Rectal smooth muscle tissue (tissue), 1 donor: Measurements from ENCODE around the gene ACOT7.
A peak's percentile ranks its signal among the peaks of the same experiment; 100 is the strongest.
"Not testable (repeated sequence)": the region's sequence is repeated elsewhere in the genome, so short reads cannot be mapped to it uniquely, and the experiment has no call there.

ENCODE experiments used
- H3K27ac ChIP-seq: one replicate; pipeline ENCODE4 v1.7.0; 2013; ENCODE audit warnings: low read depth, low read length, inconsistent platforms
- H3K27me3 ChIP-seq: one replicate; pipeline ENCODE4 v1.7.0; 2013; ENCODE audit warnings: low read length; ENCODE audit not compliant: control insufficient read depth, insufficient read depth
- H3K36me3 ChIP-seq: one replicate; pipeline ENCODE4 v1.7.0; 2013; ENCODE audit warnings: low read length; ENCODE audit not compliant: control insufficient read depth, insufficient read depth
- H3K4me1 ChIP-seq: one replicate; pipeline ENCODE4 v1.7.0; 2013; ENCODE audit warnings: low read length; ENCODE audit not compliant: control insufficient read depth, insufficient read depth
- H3K4me3 ChIP-seq: one replicate; pipeline ENCODE4 v1.7.0; 2013; ENCODE audit warnings: low read length
- H3K9ac ChIP-seq: one replicate; pipeline ENCODE4 v1.7.0; 2013; ENCODE audit warnings: low read length

The ACOT7 gene

DNA sequence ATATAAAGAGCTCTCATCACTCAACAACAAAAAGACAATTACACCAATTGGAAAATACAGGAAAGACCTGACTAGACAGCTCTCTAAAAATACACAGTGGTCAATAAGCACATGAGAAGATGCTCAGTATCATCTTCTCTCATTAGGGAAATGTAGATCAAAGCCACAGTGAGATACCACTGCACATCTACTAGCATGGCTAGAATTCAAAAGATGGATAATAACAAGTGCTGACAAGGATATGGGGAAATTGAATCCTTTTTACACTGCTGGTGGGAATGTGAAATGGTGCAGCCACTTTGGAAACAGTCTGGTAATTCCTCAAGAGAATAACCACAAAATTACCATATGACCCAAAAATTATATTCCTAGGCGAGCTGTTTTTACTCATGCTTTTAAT, 9.4 kb downstream of the ACOT7 start:
- no peak overlapping the region for H3K4me3 ChIP-seq
- no peaks in the 10 kb centered on the region for H3K27me3 ChIP-seq
- peaks cover 10% of the 10 kb centered on the region for H3K4me1 ChIP-seq
- peak overlapping the region; percentile 97 for H3K27ac ChIP-seq
- H3K9ac ChIP-seq, result no peak overlapping the region
- H3K36me3 ChIP-seq, result no peaks in the 10 kb centered on the region

DNA sequence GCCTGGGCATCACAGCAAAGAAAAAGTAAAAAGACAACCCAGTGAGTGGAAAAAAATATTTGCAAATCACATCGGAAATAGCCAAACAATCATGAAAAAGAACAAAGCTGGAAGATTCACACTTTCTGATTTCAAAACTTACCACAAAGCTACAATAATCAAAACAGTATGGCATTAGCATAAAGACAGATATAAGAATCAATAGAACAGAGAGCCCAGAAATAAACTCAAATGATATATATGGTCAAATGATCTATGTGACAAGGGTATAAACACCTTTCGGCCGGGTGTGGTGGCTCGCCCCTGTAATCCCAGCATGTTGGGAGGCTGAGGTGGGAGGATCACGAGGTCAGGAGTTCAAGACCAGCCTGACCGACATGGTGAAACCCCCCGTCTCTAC, 13.5 kb downstream of the ACOT7 start:
- no peak overlapping the region for H3K9ac ChIP-seq
- H3K27me3 ChIP-seq, result no peaks in the 10 kb centered on the region
- H3K36me3 ChIP-seq, result no peaks in the 10 kb centered on the region
- H3K4me1 ChIP-seq, result no peaks in the 10 kb centered on the region
- no peak overlapping the region for H3K27ac ChIP-seq
- H3K4me3 ChIP-seq, result no peak overlapping the region

DNA sequence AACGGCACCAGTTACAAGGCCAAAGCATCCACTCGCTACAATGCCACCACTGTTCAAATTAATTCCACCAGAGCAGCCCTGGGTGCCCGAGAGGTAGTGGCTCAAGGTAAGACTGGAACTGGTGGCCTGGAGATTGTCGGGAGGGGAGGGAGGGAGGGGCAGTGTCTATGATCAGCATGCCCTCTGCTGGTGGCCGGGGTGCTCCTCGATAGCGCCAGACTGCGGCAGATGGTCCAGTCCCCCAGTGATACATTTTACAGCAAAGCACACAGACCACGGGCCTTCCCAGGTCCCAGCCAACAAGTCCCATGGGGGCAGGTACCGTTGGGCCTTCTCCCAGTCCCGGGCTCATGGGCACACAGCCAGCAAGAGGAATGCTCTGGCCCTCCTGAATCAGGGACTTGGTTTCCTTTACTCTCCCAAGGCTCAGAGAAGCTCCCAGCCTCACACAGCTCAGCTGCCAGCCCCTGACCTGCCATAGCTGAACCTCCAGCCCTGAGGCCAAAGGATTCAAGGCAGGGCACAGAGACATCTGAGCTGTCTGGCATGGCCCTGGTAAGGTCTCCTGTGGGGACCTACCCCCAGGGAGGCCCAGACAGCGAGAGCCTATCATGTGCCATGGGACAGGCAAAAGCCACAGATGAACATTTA, 15.3 kb downstream of the ACOT7 start:
- no peak overlapping the region for H3K27ac ChIP-seq
- no peak overlapping the region for H3K4me3 ChIP-seq
- no peaks in the 10 kb centered on the region for H3K27me3 ChIP-seq
- H3K4me1 ChIP-seq, result no peaks in the 10 kb centered on the region
- H3K36me3 ChIP-seq, result no peaks in the 10 kb centered on the region
- H3K9ac ChIP-seq, result no peak overlapping the region

GRCh38 chr1:6373961-6374720, 19.4 kb downstream of the ACOT7 start:
- Histone ChIP-seq H3K27me3 (no peaks in the 10 kb centered on the region), H3K4me3 (no peak overlapping the region), H3K4me1 (no peaks in the 10 kb centered on the region), H3K9ac (no peak overlapping the region), H3K36me3 (no peaks in the 10 kb centered on the region), H3K27ac (no peak overlapping the region)

- H3K27ac ChIP-seq, H3K4me3 ChIP-seq, H3K9ac ChIP-seq, H3K4me1 ChIP-seq, H3K27me3 ChIP-seq, H3K36me3 ChIP-seq: not testable (repeated sequence)
Observed at GRCh38 chr1:6372236-6372635, 21.3 kb downstream of the ACOT7 start.

DNA sequence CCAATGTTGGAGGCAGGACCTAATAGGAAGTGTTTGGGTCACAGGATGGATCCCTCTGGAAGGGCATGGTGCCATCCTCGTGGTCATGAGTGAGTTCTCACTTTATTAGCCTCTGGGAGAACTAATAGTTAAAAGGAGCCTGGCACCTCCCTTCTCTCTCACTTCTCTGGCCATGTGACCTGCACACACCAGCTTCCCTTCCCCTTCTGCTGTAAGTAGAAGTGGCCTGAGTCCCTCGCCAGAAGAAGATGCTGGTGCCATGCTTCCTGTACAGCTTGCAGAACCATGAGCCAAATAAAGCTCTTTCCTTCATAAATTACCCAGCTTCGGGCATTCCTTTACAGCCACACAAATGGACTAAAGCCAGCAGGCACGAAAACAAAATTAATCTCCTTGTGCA, 23.6 kb downstream of the ACOT7 start:
- H3K27ac ChIP-seq, result no peak overlapping the region
- no peaks in the 10 kb centered on the region for H3K27me3 ChIP-seq
- no peak overlapping the region for H3K9ac ChIP-seq
- no peak overlapping the region for H3K4me3 ChIP-seq
- H3K36me3 ChIP-seq, result no peaks in the 10 kb centered on the region
- H3K4me1 ChIP-seq, result peaks cover 5% of the 10 kb centered on the region

DNA sequence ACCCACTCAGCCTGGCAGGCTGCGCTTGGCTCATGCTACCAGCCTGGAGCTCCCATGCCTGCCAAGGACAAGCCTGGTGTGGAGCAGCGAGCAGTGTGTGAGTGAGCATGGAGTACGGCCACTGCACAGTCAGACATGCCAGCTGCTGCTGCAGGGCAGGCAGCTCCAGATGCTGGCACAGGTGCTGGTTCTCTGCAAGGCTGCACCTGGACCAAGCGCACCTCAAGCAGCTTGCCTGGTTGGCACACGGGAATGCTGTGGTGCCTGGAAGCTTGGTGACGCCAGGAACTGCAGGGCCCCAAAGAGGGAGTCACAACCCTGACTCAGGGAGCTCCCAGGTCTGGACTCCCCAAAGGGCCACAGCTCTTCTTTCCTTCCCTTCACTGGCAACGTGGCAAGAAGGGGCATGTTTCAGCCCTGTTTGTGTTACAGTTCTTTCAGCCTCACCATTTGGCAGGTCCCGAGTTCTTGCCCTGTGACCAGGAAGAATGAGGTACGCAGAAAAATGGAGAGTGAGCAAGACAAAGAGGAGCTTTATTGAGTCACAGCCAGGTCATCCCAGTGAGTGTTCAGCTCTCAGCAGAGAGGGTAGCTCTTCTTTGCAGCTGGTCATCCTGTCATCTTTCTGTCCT, 26.1 kb downstream of the ACOT7 start:
- Histone ChIP-seq H3K27me3 (no peaks in the 10 kb centered on the region), H3K9ac (no peak overlapping the region), H3K27ac (peak overlapping the region; percentile 68), H3K4me3 (no peak overlapping the region), H3K4me1 (peaks cover 5% of the 10 kb centered on the region), H3K36me3 (no peaks in the 10 kb centered on the region)

DNA sequence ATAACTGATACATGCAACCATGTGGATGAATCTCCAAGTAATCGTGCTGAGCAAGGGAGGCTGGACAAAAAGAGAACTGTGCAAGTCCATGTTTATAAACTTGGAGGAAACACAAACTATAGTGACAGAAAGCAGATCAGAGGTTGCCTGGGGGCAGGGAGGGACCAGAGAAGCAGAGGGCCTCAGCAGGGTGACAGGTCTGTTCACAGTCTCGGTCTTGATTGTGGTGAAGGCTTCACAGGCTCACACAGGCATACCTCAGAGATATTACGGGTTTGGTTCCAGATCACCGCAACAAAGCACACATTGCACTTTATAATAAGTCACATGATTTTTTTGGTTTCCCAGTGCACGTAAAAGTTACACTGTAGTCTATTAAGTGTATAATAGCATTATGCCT, 28.5 kb downstream of the ACOT7 start:
- H3K27ac ChIP-seq, result no peak overlapping the region
- H3K4me3 ChIP-seq, result no peak overlapping the region
- no peaks in the 10 kb centered on the region for H3K36me3 ChIP-seq
- peaks cover 6% of the 10 kb centered on the region for H3K4me1 ChIP-seq
- H3K9ac ChIP-seq, result no peak overlapping the region
- no peaks in the 10 kb centered on the region for H3K27me3 ChIP-seq

DNA sequence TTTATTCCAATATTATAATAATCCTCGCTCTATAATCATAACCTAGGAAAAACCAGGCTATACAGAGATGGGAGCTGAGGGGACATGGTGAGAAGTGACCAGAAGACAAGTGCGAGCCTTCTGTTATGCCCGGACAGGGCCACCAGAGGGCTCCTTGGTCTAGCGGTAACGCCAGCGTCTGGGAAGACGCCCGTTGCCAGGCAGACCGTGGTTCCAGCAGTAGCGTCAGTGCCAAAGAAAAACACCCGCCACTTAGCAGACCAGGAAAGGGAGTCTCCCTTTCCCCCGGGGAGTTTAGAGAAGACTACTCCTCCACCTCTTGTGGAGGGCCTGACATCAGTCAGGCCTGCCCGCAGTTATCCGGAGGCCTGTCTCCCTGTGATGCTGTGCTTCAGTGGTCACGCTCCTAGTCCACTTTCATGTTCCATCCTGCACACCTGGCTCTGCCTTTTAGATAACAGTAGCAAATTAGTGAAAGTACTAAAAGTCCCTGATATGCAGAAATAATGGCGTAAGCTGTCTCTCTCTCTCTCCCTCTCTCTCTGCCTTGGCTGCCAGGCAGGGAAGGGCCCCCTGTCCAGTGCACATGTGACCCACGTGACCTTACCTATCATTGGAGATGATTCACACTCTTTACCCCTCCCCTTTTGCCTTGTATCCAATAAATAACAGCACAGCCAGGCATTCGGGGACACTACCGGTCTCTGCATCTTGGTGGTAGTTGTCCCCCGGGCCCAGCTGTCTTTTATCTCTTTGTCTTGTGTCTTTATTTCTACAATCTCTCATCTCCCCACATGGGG, 30.3 kb downstream of the ACOT7 start:
- H3K27me3 ChIP-seq, H3K27ac ChIP-seq, H3K9ac ChIP-seq, H3K36me3 ChIP-seq, H3K4me3 ChIP-seq, H3K4me1 ChIP-seq: not testable (repeated sequence)

DNA sequence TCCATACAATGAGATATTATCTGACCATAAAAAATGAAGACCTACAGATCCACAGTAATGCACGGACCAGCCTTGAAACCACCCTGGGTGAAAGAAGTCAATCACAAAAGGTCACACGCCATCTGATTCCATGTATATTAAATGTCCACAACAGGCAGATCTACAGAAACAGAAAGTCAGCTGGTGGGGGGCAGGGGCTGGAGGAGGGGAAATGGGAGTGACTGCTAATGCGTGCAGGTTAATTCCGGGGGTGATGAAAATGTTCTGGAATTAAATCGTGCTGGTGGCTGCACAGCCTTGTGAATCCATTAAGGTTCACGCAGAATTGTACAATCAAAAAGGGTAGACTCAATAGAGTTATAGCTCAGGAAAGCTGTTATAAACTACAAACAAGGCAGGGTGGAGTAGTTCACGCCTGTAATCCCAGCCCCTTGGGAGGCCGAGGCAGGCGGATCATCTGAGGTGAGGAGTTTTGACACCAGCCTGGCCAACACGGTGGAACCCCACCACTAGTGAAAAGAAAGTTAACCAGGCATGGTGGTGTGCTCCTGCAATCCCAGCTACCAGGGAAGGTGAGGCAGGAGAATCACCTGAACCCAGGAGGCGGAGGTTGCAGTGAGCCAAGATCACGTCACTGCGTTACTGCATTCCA, 32.3 kb downstream of the ACOT7 start:
- Histone ChIP-seq H3K27me3 (no peaks in the 10 kb centered on the region), H3K36me3 (no peaks in the 10 kb centered on the region), H3K27ac (no peak overlapping the region), H3K9ac (no peak overlapping the region), H3K4me1 (peaks cover 6% of the 10 kb centered on the region), H3K4me3 (no peak overlapping the region)

GRCh38 chr1:6360517-6361070, 33.0 kb downstream of the ACOT7 start:
- H3K4me3 ChIP-seq, result peak overlapping the region; percentile 39
- H3K36me3 ChIP-seq, result no peaks in the 10 kb centered on the region
- peaks cover 6% of the 10 kb centered on the region for H3K4me1 ChIP-seq
- H3K9ac ChIP-seq, result no peak overlapping the region
- no peaks in the 10 kb centered on the region for H3K27me3 ChIP-seq
- H3K27ac ChIP-seq, result peak overlapping the region; percentile 77

DNA sequence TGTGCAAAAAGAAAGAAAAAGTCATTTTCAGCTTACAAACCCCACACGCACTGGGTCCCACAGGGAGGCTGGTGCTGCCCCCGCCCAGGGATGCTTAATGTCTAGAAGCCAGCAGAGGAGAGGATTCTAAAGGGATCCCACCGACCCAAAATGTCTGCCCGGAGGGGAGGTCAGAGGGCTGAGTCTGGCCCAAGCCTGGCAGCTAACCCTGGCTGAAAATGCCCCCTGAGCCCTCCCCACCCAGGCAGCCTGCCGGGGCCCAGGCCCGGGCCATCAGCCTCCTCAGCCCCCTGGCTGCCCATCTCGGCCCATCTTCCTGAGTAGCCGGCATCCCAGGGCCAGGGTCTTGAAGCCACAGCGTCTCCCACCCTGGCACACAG, 33.5 kb downstream of the ACOT7 start:
- H3K27ac ChIP-seq, result peak overlapping the region; percentile 77
- H3K27me3 ChIP-seq, result no peaks in the 10 kb centered on the region
- H3K4me3 ChIP-seq, result peak overlapping the region; percentile 39
- H3K9ac ChIP-seq, result peak overlapping the region; percentile 27
- H3K4me1 ChIP-seq, result peaks cover 6% of the 10 kb centered on the region
- H3K36me3 ChIP-seq, result no peaks in the 10 kb centered on the region
